Esophagus squamous epithelium (tissue), 5 donors: ENCODE results near the gene MBNL2. TPM values are rescaled to one million over a fixed set of nuclear protein-coding genes. Genes with fewer than 3 reads are reported as not detected.
A peak's percentile ranks its signal among the peaks of the same experiment; 100 is the strongest.

Experiments used
- DNase-seq: peaks from one replicate; lab custom pipeline; 2025; lab: John Stamatoyannopoulos, UW
- H3K27ac ChIP-seq, 4 donors: fragments of 200-600 bp; sonication (generic); one replicate each; pipeline ENCODE4 v1.5.1; 2016 to 2019; ENCODE audit warnings: mild to moderate bottlenecking in 1 of 4
- H3K27me3 ChIP-seq, 4 donors: fragments of 200-600 bp; sonication (generic); 1 replicate in 3 of 4; 2 replicates in 1 of 4; pipeline versions ENCODE4 v1.5.1 to v1.6.0; 2017 to 2021; ENCODE audit warnings: antibody characterized with exemption in 1 of 4
- H3K36me3 ChIP-seq, 3 donors: fragments of 200-600 bp; sonication (generic); one replicate each; pipeline ENCODE4 v1.5.1; 2016 to 2019
- H3K4me1 ChIP-seq, 3 donors: fragments of 200-600 bp; sonication (generic); one replicate each; pipeline ENCODE4 v1.5.1; 2017 to 2019
- H3K4me3 ChIP-seq, 4 donors: fragments of 200-600 bp; sonication (generic); 1 replicate in 3 of 4; 2 replicates in 1 of 4; pipeline ENCODE4 v1.5.1; 2016 to 2019; ENCODE audit warnings: mild to moderate bottlenecking in 2 of 4, moderate library complexity in 1 of 4
- H3K9me3 ChIP-seq, 3 donors: fragments of 200-600 bp; sonication (generic); one replicate each; pipeline ENCODE4 v1.5.1; 2016 to 2019
- POLR2A ChIP-seq, 4 donors: fragments of 450-650 bp; IDR thresholded peaks; one replicate each; pipeline ENCODE4 v1.6.1; 2017; ENCODE audit warnings: antibody characterized with exemption in 4 of 4, mild to moderate bottlenecking in 4 of 4, moderate library complexity in 3 of 4
- WGBS, 2 donors: methylation state at CpG; one replicate each; pipeline ENCODE4 v1.1.5; 2018; 5-methylcytosine and 5-hydroxymethylcytosine counted together
- intact Hi-C: fragments of 100-400 bp; cut with DNase I; formaldehyde crosslinking; loops from one replicate; pipeline ENCODE4 v1.15.0; 2022
- total RNA-seq, 4 donors: library from RNA; depleted of rRNA; stranded (reverse); fragments of >200 nt; gene quantifications; one replicate each; pipeline ENCODE4 v1.1.0, GENCODE V29; 2016
- TF ChIP-seq, protein P1 (sequence below), 6 experiments: fragments of 450-650 bp in 4 of 6; fragments of 200-600 bp in 2 of 6; sonication (generic) in 2 of 6; IDR thresholded peaks; one replicate each; pipeline ENCODE4 v1.5.1; 2016 to 2019; ENCODE audit warnings: antibody characterized with exemption in 6 of 6, mild to moderate bottlenecking in 4 of 6, moderate library complexity in 4 of 6
- donor health status: DM: yes; HTN: yes; CAD: no.

Gene MBNL2
- total RNA-seq, 4 donors from 2014 or later = 18.3 to 58.7 (median 29.7) TPM

DNA sequence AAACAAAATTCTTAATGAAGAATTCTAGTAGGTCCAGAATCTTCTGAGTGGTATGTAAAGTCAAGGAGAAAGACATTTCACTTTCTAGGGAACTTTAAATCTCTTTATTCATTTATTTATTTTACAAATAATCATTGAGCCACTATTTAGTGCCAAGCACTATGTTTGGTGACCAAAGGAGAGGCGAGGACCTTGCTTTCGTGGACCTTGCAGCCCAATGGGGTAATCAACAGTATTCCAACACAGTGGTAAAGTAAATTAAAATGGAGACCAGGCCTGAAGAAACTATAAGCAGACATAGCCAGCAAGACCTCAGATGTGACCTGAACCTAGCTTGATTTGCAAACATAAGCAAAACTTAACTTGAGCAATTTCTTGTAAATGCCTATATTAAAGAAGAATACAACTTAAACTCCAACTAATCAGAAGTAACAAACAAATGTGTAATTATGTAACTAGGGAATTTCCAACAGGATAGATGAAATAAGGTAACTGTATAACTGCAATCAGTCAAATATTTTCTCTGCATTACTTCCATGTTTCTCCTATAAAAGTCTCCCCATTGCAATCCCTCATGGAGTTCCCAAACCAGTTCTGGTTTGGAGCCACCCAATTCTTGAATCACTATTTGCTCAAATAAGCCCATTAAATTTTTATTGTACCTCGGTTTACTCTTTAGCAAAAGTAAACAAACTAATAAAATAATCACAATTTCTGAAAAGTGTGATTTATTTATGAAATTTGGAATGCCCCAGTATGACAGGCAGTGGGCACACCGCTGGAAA lies 67.6 kb downstream of the MBNL2 start:
- intact Hi-C loops = no loop called here
- no peak overlapping the region for H3K4me3 ChIP-seq
- H3K9me3 ChIP-seq = no peaks in the 10 kb centered on the region
- 78 to 83% methylated on average over 4 of the region's 4 CpGs for WGBS, 2 donors
- TF ChIP-seq, protein P1, sequence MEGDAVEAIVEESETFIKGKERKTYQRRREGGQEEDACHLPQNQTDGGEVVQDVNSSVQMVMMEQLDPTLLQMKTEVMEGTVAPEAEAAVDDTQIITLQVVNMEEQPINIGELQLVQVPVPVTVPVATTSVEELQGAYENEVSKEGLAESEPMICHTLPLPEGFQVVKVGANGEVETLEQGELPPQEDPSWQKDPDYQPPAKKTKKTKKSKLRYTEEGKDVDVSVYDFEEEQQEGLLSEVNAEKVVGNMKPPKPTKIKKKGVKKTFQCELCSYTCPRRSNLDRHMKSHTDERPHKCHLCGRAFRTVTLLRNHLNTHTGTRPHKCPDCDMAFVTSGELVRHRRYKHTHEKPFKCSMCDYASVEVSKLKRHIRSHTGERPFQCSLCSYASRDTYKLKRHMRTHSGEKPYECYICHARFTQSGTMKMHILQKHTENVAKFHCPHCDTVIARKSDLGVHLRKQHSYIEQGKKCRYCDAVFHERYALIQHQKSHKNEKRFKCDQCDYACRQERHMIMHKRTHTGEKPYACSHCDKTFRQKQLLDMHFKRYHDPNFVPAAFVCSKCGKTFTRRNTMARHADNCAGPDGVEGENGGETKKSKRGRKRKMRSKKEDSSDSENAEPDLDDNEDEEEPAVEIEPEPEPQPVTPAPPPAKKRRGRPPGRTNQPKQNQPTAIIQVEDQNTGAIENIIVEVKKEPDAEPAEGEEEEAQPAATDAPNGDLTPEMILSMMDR (IDR thresholded peaks at IDR 0.05) = no peak
- TF ChIP-seq POLR2A (IDR thresholded peaks at IDR 0.05) = no peak
- H3K36me3 ChIP-seq = no peaks in the 10 kb centered on the region
- no peak overlapping the region for H3K27ac ChIP-seq
- DNase-seq = no peak
- peaks cover 0 to 64% (median 21%) of the 10 kb centered on the region in 3 donors for H3K4me1 ChIP-seq
- H3K27me3 ChIP-seq = no peaks in the 10 kb centered on the region

DNA sequence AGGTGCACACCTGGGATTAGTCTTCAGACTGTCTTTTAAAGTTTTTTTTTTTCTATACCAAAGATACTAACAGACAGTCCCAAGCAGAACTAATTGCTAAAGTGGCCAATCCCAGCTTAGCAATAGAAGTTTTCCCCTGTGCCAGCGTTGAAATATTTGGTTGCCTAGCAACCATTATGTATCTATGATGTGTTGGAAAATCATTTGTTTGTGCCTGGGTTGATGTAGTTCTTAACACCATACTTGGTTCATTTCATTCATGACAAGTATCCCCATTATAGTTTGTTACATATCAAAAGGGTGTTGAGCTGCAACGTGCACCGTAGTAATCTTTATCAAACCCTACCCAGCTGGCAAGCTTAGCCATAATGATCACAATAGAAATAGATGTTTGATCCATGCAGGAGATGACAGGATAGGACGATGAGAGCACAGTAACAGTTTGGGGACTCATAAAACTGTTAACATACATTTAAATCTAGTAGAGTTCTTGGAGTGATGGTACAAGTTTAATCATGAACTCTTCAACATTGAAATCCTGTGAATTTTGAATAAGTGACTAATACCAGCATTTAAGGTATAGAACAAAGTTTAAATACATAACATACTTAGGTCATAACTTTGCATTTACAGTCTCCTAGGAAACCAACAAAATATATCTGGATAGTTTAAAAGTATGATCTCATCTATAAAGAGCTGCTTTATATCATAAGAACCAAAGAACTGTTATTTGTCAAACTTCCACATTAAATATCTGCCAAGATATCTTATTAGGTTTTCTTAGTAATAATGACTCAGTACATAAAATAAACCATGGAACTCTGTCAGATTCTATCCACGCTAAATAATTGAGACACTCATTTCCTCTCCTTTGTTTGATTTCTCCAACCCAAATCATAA lies 73.4 kb downstream of the MBNL2 start:
- H3K4me1 ChIP-seq = peaks cover 0 to 61% (median 40%) of the 10 kb centered on the region in 3 donors
- no peak overlapping the region for H3K4me3 ChIP-seq
- H3K9me3 ChIP-seq = no peaks in the 10 kb centered on the region
- H3K36me3 ChIP-seq = no peaks in the 10 kb centered on the region
- WGBS, 2 donors = 19 to 40% methylated on average over 5 of the region's 5 CpGs
- no peaks in the 10 kb centered on the region for H3K27me3 ChIP-seq
- H3K27ac ChIP-seq = peak overlapping the region in 3 of 4 donors; percentile 19 to 38 (median 20)
- no peak for DNase-seq
- no peak for TF ChIP-seq POLR2A (IDR thresholded peaks at IDR 0.05)
- TF ChIP-seq, protein P1 (IDR thresholded peaks at IDR 0.05) = no peak
- intact Hi-C loops = no loop called here

DNA sequence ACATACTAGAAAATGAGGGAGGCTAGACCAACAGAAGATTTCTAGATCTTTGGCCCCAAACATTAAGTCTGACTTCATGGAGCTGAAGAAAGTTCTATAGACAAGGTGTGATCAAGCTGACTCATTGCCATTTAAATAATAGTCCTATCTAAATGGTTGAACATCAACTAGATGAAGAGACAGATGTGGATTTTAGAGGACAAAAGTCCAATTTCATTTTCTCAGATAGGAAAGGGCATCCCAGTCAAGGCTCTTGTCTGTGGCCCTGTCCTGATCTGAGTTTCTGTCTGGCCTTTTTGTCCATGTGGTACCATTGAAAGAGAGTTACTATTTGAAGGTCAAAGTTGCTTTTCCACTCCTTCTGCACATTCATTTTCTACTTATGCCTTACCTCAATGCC lies 74.6 kb downstream of the MBNL2 start:
- Histone ChIP-seq H3K27ac (no peak overlapping the region), H3K36me3 (no peaks in the 10 kb centered on the region), H3K27me3 (no peaks in the 10 kb centered on the region), H3K4me3 (no peak overlapping the region), H3K9me3 (no peaks in the 10 kb centered on the region), H3K4me1 (peaks cover 0 to 64% (median 41%) of the 10 kb centered on the region in 3 donors)
- intact Hi-C loops = no loop called here
- TF ChIP-seq, protein P1 (IDR thresholded peaks at IDR 0.05) = no peak
- TF ChIP-seq POLR2A (IDR thresholded peaks at IDR 0.05) = no peak
- no peak for DNase-seq

DNA sequence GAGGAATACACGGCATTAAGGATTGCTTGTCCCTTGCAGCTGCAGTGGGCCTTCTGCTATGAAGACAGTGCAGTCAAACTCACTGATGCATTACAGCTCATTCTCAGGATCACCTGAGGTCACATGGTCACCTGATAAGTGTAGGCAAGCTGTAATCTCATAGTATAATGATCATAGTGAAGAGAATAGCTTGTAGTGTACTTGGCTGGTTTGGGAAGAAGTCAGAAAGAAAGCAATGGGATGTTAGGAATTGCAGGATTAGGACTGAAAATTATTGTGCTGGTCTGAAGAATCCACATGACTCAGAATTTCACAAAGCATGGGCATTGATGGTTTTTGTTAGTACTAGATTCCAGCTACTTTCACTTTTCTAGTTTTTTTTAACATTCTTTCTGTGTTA lies 76.7 kb downstream of the MBNL2 start:
- no peak overlapping the region for H3K4me3 ChIP-seq
- H3K9me3 ChIP-seq = no peaks in the 10 kb centered on the region
- intact Hi-C loops = no loop called here
- H3K27me3 ChIP-seq = no peaks in the 10 kb centered on the region
- peaks cover 11 to 80% (median 60%) of the 10 kb centered on the region in 3 donors for H3K4me1 ChIP-seq
- no peak for DNase-seq
- H3K27ac ChIP-seq = peak overlapping the region in 1 of 4 donors; percentile 3
- H3K36me3 ChIP-seq = no peaks in the 10 kb centered on the region
- no peak for TF ChIP-seq POLR2A (IDR thresholded peaks at IDR 0.05)
- TF ChIP-seq, protein P1 (IDR thresholded peaks at IDR 0.05) = no peak
- WGBS, 2 donors = 71 to 79% methylated on average over 1 of the region's 1 CpG

DNA sequence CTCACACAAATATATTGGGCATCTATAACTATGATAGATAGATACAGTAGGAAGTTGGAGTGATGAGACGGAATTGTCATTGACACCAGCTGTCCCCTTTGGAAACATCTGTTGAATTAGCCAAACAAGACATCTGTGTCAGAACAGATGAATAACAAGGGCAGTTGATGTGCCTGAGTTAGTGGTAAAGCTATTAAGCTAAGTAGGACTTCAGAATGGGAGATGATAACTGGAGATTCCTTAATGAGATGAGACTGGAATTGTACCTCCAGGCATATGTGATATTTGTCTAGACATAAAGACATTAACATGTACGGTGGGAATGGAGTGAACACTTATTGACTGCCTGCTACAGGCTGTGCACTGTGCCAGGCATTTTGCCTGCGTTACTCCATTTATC lies 78.7 kb downstream of the MBNL2 start:
- intact Hi-C loops = no loop called here
- DNase-seq = no peak
- H3K27ac ChIP-seq = no peak overlapping the region
- no peaks in the 10 kb centered on the region for H3K27me3 ChIP-seq
- TF ChIP-seq, protein P1 (IDR thresholded peaks at IDR 0.05) = no peak
- TF ChIP-seq POLR2A (IDR thresholded peaks at IDR 0.05) = no peak
- no peaks in the 10 kb centered on the region for H3K9me3 ChIP-seq
- 73 to 76% methylated on average over 3 of the region's 3 CpGs for WGBS, 2 donors
- no peaks in the 10 kb centered on the region for H3K36me3 ChIP-seq
- H3K4me1 ChIP-seq = peaks cover 11 to 67% (median 51%) of the 10 kb centered on the region in 3 donors
- no peak overlapping the region for H3K4me3 ChIP-seq
